PC-3 (cell line): ENCODE measurements around the gene PLA2G3.

Source experiments
- EZH2 ChIP-seq: fragments of 300-600 bp; sonication (generic); IDR thresholded peaks from one replicate; pipeline ENCODE4 v1.6.1; 2017; ENCODE audit warnings: antibody characterized with exemption, mild to moderate bottlenecking, low read length; ENCODE audit not compliant: unreplicated experiment
- EZH2phosphoT487 ChIP-seq: fragments of 300-600 bp; sonication (generic); IDR thresholded peaks from 2 replicates; pipeline ENCODE4 v1.6.1; 2018; ENCODE audit warnings: mild to moderate bottlenecking, antibody characterized with exemption, low read length, borderline replicate concordance
- TF ChIP-seq, protein P1 (sequence below): fragments of 300-600 bp; sonication (generic); conservative IDR thresholded peaks from 2 replicates; pipeline ENCODE4 v1.5.1; 2017; ENCODE audit warnings: antibody characterized with exemption, low read depth, mild to moderate bottlenecking, low read length

DNA sequence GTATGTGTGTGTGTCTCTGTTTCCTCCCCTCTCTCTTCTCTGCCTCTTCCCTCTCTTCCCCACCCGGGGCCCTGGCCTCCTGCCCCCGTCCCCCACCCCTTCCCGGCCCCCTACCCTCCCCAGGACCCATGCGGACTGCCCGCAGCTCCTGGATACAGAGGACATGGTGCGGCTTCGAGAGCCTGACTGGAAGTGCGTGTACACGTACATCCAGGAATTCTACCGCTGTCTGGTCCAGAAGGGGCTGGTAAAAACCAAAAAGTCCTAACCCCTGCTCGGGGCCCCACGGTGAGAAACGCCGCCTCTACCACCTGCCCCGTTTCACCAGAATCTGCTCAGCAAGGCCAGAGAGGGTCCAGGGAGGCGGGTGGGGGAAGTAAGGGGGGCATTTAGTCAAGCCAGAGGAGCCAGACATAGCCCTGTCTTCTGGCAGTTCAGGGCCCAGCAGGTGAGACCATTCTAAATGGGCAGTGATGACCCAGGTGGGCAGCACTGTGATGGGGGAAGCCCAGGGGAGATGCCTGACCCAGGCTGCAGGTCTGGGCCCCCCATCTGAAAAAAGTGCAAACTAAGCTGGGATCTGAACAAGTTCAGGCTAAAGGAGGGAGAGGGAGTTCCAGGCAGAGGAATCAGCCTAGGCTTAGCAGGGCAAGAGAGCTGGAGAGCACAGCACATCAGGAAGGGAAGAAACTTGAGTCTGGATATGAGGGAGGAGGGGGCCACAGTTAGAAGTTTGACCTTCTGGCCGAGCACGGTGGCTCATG, 39.4 kb downstream of the PLA2G3 start:
- TF ChIP-seq, protein P1, sequence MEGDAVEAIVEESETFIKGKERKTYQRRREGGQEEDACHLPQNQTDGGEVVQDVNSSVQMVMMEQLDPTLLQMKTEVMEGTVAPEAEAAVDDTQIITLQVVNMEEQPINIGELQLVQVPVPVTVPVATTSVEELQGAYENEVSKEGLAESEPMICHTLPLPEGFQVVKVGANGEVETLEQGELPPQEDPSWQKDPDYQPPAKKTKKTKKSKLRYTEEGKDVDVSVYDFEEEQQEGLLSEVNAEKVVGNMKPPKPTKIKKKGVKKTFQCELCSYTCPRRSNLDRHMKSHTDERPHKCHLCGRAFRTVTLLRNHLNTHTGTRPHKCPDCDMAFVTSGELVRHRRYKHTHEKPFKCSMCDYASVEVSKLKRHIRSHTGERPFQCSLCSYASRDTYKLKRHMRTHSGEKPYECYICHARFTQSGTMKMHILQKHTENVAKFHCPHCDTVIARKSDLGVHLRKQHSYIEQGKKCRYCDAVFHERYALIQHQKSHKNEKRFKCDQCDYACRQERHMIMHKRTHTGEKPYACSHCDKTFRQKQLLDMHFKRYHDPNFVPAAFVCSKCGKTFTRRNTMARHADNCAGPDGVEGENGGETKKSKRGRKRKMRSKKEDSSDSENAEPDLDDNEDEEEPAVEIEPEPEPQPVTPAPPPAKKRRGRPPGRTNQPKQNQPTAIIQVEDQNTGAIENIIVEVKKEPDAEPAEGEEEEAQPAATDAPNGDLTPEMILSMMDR = no peak
- TF ChIP-seq EZH2 = no peak
- no peak for TF ChIP-seq EZH2phosphoT487
